K562 (cell line): ENCODE results near the gene MCRS1. TPM values are rescaled to one million over a fixed set of nuclear protein-coding genes. Genes with fewer than 3 reads are reported as not detected.

Source experiments
- ATAC-seq: fragments of 200-7000 bp; cut with Tn5 transposase; 3 replicates; pipeline ENCODE4 v1.9.1; 2020; ENCODE audit warnings: moderate library complexity
- BruUV-seq: library from RNA; stranded (reverse); fragments of 400-500 nt; replicated peaks from 2 replicates; lab custom pipeline; 2021; lab: Mats Ljungman, UMichigan
- CTCF ChIA-PET: fragments of 300-600 bp; formaldehyde crosslinking; extraction: SDS; loops from one replicate; lab custom pipeline; 2021; ENCODE audit warnings: low intra/inter-chr PET ratio; lab: Yijun Ruan, JAX
- POLR2A ChIA-PET: fragments of 300-600, 350-650 bp; sonication (Branson Sonifier 250); formaldehyde crosslinking; extraction: SDS; loops from one replicate; lab custom pipeline; 2021; ENCODE audit warnings: antibody characterized with exemption, inconsistent platforms; lab: Yijun Ruan, JAX
- DNase-seq, 4 experiments: peaks; one replicate each; pipeline versions ENCODE4 v3.0.0 to v3.0.0-alpha.2; 2011 to 2018; ENCODE audit warnings: low spot score in 3 of 4, mixed read lengths in 3 of 4; ENCODE audit errors: extremely low read depth in 1 of 4
- FAIRE-seq: peaks from 2 replicates; lab custom pipeline; 2011; peaks lifted over from hg19 to GRCh38; lab: Jason Lieb, UNC
- H2AFZ ChIP-seq: 2 replicates; pipeline ENCODE4 v1.6.0; 2011; ENCODE audit warnings: low read depth, low read length, control low read depth, inconsistent platforms
- H3K27ac ChIP-seq: fragments of 200-600 bp; 3 replicates; pipeline ENCODE4 v1.8.0; 2011; ENCODE audit warnings: low read depth, mild to moderate bottlenecking, control low read depth, inconsistent platforms, low read length, moderate library complexity, mixed read lengths; ENCODE audit errors: extremely low read depth
- H3K27me3 ChIP-seq, 2 experiments: fragments of 300-600 bp in 1 of 2; 2 replicates in 1 of 2; 3 replicates in 1 of 2; pipeline versions ENCODE4 v1.6.0 to v1.8.0; 2011; ENCODE audit warnings: inconsistent platforms in 2 of 2, low read length in 2 of 2, mild to moderate bottlenecking in 1 of 2, mixed read lengths in 1 of 2, moderate library complexity in 1 of 2; ENCODE audit not compliant: control insufficient read depth in 2 of 2, insufficient read depth in 2 of 2
- H3K36me3 ChIP-seq: fragments of 300-600 bp; 3 replicates; pipeline ENCODE4 v1.8.0; 2011; ENCODE audit warnings: mild to moderate bottlenecking, low read length, inconsistent platforms; ENCODE audit not compliant: control insufficient read depth, insufficient read depth
- H3K4me1 ChIP-seq, 2 experiments: fragments of 200-600 bp in 1 of 2; replicated peaks in 1 of 2; 2 replicates in 1 of 2; 3 replicates in 1 of 2; pipeline versions ENCODE4 v1.5.1 to v1.8.0; 2011; ENCODE audit warnings: inconsistent platforms in 2 of 2, low read length in 2 of 2, mild to moderate bottlenecking in 1 of 2, mixed read lengths in 1 of 2, moderate library complexity in 1 of 2; ENCODE audit not compliant: control insufficient read depth in 2 of 2, insufficient read depth in 2 of 2
- H3K4me2 ChIP-seq: 2 replicates; pipeline ENCODE4 v1.6.1; 2011; ENCODE audit warnings: low read length, control low read depth, inconsistent platforms, mixed read lengths; ENCODE audit not compliant: insufficient read depth
- H3K4me3 ChIP-seq: fragments of 200-600 bp; sonication (generic), shearing (Covaris generic); 2 replicates; pipeline ENCODE4 v1.5.1; 2016; ENCODE audit warnings: control low read depth, inconsistent platforms
- H3K79me2 ChIP-seq: fragments of 200-600 bp; 3 replicates; pipeline ENCODE4 v1.8.0; 2011; ENCODE audit warnings: low read length, inconsistent platforms; ENCODE audit not compliant: control insufficient read depth, insufficient read depth
- H3K9ac ChIP-seq, 2 experiments: 2 replicates each; pipeline versions ENCODE4 v1.6.0 to v1.6.1; 2011; ENCODE audit warnings: low read depth in 2 of 2, low read length in 2 of 2, control low read depth in 1 of 2, inconsistent platforms in 1 of 2, mild to moderate bottlenecking in 1 of 2, mixed read lengths in 1 of 2; ENCODE audit not compliant: insufficient read depth in 1 of 2
- H3K9me1 ChIP-seq: one replicate; pipeline ENCODE4 v1.6.0; 2011; ENCODE audit warnings: inconsistent platforms, mild to moderate bottlenecking, low read length, moderate library complexity; ENCODE audit not compliant: control insufficient read depth, insufficient read depth
- H3K9me3 ChIP-seq: replicated peaks from 2 replicates; pipeline ENCODE4 v1.5.1; 2011; ENCODE audit warnings: low read depth, low read length, inconsistent platforms; ENCODE audit not compliant: control insufficient read depth, insufficient read depth
- H4K20me1 ChIP-seq: replicated peaks from 2 replicates; pipeline ENCODE4 v1.6.1; 2011; ENCODE audit warnings: low read length, inconsistent platforms, mixed read lengths; ENCODE audit not compliant: control insufficient read depth, insufficient read depth
- ARID2 ChIP-seq: fragments of 450-650 bp; IDR thresholded peaks from 2 replicates; pipeline ENCODE4 v1.6.1; 2017; ENCODE audit warnings: antibody characterized with exemption, mild to moderate bottlenecking
- CEBPG ChIP-seq, 3 experiments: fragments of 200-800 bp in 1 of 3; sonication (Bioruptor generic) in 1 of 3; sonication (generic) in 1 of 3; formaldehyde crosslinking in 1 of 3; IDR thresholded peaks in 2 of 3; conservative IDR thresholded peaks in 1 of 3; 2 replicates each; pipeline versions ENCODE4 v1.6.1 to v1.8.0; 2016 to 2022; ENCODE audit warnings: missing compliant biosample characterization in 2 of 3, missing genetic modification characterization in 2 of 3, mild to moderate bottlenecking in 1 of 3, missing genetic modification reagents in 1 of 3
- DPF2 ChIP-seq: fragments of 450-650 bp; IDR thresholded peaks from 2 replicates; pipeline ENCODE4 v1.6.1; 2016
- NCOA4 ChIP-seq: fragments of 450-650 bp; IDR thresholded peaks from 2 replicates; pipeline ENCODE4 v1.6.1; 2018; ENCODE audit warnings: mild to moderate bottlenecking; ENCODE audit not compliant: partially characterized antibody
- RAD51 ChIP-seq: fragments of 450-650 bp; IDR thresholded peaks from 2 replicates; pipeline ENCODE4 v1.7.1; 2016; ENCODE audit warnings: low read depth, mild to moderate bottlenecking, borderline replicate concordance
- RBFOX2 ChIP-seq: fragments of 200-400 bp; formaldehyde crosslinking; IDR thresholded peaks from 2 replicates; pipeline ENCODE4 v1.6.1; 2017; ENCODE audit warnings: low read depth, mild to moderate bottlenecking, low read length, moderate library complexity
- RFX7 ChIP-seq: fragments of 250-450 bp; sonication (Bioruptor Pico); IDR thresholded peaks from 2 replicates; pipeline ENCODE4 v1.5.1; 2021; ENCODE audit warnings: mild to moderate bottlenecking
- SLC30A9 ChIP-seq: fragments of 250-450 bp; sonication (Bioruptor Pico); IDR thresholded peaks from 2 replicates; pipeline ENCODE4 v1.8.0; 2022; ENCODE audit warnings: mild to moderate bottlenecking, moderate library complexity
- SRSF1 ChIP-seq: fragments of 200-400 bp; formaldehyde crosslinking; IDR thresholded peaks from 2 replicates; pipeline ENCODE4 v1.6.1; 2017; ENCODE audit warnings: mild to moderate bottlenecking, low read depth, low read length, moderate library complexity
- ZNF583 ChIP-seq: fragments of 250-450 bp; sonication (Bioruptor Pico); IDR thresholded peaks from 2 replicates; pipeline ENCODE4 v1.4.0; 2020
- WGBS: fragments of 100-300 bp; shearing (Covaris generic); methylation state at CpG from one replicate; pipeline ENCODE4 v1.1.6; 2016; ENCODE audit warnings: low coverage, mixed read lengths; ENCODE audit not compliant: insufficient coverage; ENCODE audit errors: missing lambda C conversion rate; 5-methylcytosine and 5-hydroxymethylcytosine counted together
- in situ Hi-C: fragments of 300-500 bp; cut with MboI; formaldehyde crosslinking; loops from 4 replicates; pipeline ENCODE4 v1.15.0; 2018; ENCODE audit warnings: inconsistent platforms, mixed read lengths
- intact Hi-C: fragments of 100-400 bp; cut with micrococcal nuclease; formaldehyde crosslinking; loops from 2 replicates; pipeline ENCODE4 v1.14.2; 2022
- polyA plus RNA-seq, 8 experiments: library from polyadenylated mRNA; depleted of rRNA in 4 of 8; stranded (reverse) in 5 of 8; unstranded in 3 of 8; fragments of >200 nt; fragmentation: Nextera tagmentation in 2 of 8; fragmentation: Illumina TruSeq in 1 of 8; extraction: Ambion mirVana in 2 of 8; extraction: Trizol in 1 of 8; gene quantifications; 2 replicates each; pipeline versions ENCODE4 v1.2.1 to v1.2.3, GENCODE V29; 2011 to 2014; ENCODE audit warnings: inconsistent platforms in 1 of 8, missing spikeins in 1 of 8
- total RNA-seq, 7 experiments: library from RNA; depleted of rRNA in 6 of 7; stranded (reverse); fragments of >200 nt in 6 of 7; fragmentation: Illumina TruSeq in 2 of 7; extraction: Trizol in 2 of 7; gene quantifications; 2 replicates each; pipeline versions ENCODE4 v1.2.1 to v1.2.3, GENCODE V29; 2011 to 2021; ENCODE audit warnings: low replicate concordance in 1 of 7
- TF ChIP-seq, protein P1 (sequence below): sonication (generic); formaldehyde crosslinking; IDR thresholded peaks from 2 replicates; pipeline ENCODE4 v1.5.0; 2020; ENCODE audit warnings: missing genetic modification reagents
- TF ChIP-seq, protein P2 (sequence below): fragments of 450-650 bp; IDR thresholded peaks from one replicate; pipeline ENCODE4 v1.6.1; 2018; ENCODE audit warnings: mild to moderate bottlenecking, moderate library complexity; ENCODE audit not compliant: partially characterized antibody

Gene MCRS1
- total and polyA plus RNA-seq, 9 of the 15 experiments (the other 6 are each of a cell fraction or from before 2014, with no cell fraction given), result 50.0 to 100 (median 73.2) TPM

DNA sequence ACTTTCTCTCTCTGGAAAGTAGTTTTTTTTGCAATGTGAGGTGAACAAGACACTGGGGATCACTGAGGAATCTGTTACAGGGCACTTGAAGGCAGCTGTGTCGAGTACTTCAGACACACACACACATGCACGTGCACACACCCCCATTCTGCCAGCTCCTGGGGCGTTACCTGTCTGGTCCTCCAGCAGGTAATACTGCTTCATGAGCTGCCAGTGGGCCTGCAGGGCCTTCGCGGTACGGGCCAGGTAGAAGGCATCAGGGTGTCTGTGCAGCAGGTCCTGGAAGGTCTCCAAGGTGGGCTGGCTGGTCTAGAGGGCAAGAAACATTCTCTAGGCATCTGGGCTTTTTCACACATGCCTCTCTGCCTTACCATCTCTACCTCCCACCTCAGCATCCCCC is 5.1 kb downstream of the MCRS1 start:
- Histone ChIP-seq H2AFZ (no peak overlapping the region), H4K20me1 (no peaks in the 10 kb centered on the region), H3K9me3 (no peaks in the 10 kb centered on the region), H3K9ac (no peak overlapping the region), H3K4me1 (peaks cover 5 to 10% of the 10 kb centered on the region in 2 experiments; a peak in 3 of 5 replicates), H3K79me2 (peaks cover 17% of the 10 kb centered on the region), H3K36me3 (peaks cover 84% of the 10 kb centered on the region; the same call in 2 of the 3 replicates), H3K9me1 (no peaks in the 10 kb centered on the region), H3K4me3 (no peak overlapping the region), H3K4me2 (no peak overlapping the region), H3K27ac (no peak overlapping the region), H3K27me3 (no peaks in the 10 kb centered on the region)
- DNase-seq (no peak), FAIRE-seq (no peak), ATAC-seq (no peak)
- ChIA-PET POLR2A (interaction anchor here (1.0 to 2.3 kb wide), 5 partner anchors 9 to 179 kb away, joined by 3 to 10 read pairs (median 5); partner anchors contain the start of gene TMBIM6), CTCF (no interaction called here)
- intact Hi-C loops (no loop called here), in situ Hi-C loops (no loop called here)
- WGBS, result 90% methylated on average over 6 of the region's 6 CpGs
- TF ChIP-seq RBFOX2, result 0 out of 2 replicates have a peak, but pooled peaks have one; percentile 28
- TF ChIP-seq SRSF1, result no peak
- no TSS peak for BruUV-seq

DNA sequence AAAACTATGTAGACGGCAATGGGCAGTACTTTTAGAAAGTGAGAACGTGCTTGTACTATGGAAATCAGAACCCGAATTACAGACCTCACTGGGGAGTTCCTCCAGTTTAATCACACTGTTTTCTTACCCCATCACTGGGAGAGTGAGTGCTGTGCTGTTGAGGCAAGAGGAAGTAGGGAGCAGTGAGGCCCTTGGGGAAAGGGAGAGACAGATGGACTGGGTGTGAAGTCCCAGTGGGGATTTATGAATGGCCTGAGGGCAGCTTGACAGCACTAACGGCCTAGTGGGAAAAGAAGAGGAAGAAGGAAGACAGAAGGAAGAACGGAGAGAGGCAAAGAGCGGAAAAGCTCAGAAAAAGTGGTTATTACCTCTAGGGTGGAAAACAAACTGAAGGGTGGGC is 5.7 kb downstream of the MCRS1 start:
- H3K9me1 ChIP-seq, result no peaks in the 10 kb centered on the region
- H3K9me3 ChIP-seq, result no peaks in the 10 kb centered on the region
- H3K79me2 ChIP-seq, result peaks cover 11% of the 10 kb centered on the region
- WGBS, result 85% methylated on average over 6 of the region's 6 CpGs
- H3K4me3 ChIP-seq, result no peak overlapping the region
- intact Hi-C loops, result no loop called here
- in situ Hi-C loops, result no loop called here
- peaks cover 89% of the 10 kb centered on the region; the same call in 2 of the 3 replicates for H3K36me3 ChIP-seq
- DNase-seq (no peak), ATAC-seq (no peak)
- ChIA-PET POLR2A (interaction anchor here (1.0 to 2.3 kb wide), 5 partner anchors 8 to 16 kb away, joined by 3 to 10 read pairs (median 3); no protein-coding TSS in a partner anchor), CTCF (no interaction called here)
- H3K9ac ChIP-seq, result no peak overlapping the region
- no TSS peak for BruUV-seq
- no peak overlapping the region for H3K4me2 ChIP-seq
- no peaks in the 10 kb centered on the region for H4K20me1 ChIP-seq
- TF ChIP-seq SLC30A9 (CRISPR knock-in tag), result no peak
- TF ChIP-seq, protein P1, sequence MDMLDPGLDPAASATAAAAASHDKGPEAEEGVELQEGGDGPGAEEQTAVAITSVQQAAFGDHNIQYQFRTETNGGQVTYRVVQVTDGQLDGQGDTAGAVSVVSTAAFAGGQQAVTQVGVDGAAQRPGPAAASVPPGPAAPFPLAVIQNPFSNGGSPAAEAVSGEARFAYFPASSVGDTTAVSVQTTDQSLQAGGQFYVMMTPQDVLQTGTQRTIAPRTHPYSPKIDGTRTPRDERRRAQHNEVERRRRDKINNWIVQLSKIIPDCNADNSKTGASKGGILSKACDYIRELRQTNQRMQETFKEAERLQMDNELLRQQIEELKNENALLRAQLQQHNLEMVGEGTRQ, result no peak
- TF ChIP-seq DPF2, result no peak
- TF ChIP-seq, protein P2, sequence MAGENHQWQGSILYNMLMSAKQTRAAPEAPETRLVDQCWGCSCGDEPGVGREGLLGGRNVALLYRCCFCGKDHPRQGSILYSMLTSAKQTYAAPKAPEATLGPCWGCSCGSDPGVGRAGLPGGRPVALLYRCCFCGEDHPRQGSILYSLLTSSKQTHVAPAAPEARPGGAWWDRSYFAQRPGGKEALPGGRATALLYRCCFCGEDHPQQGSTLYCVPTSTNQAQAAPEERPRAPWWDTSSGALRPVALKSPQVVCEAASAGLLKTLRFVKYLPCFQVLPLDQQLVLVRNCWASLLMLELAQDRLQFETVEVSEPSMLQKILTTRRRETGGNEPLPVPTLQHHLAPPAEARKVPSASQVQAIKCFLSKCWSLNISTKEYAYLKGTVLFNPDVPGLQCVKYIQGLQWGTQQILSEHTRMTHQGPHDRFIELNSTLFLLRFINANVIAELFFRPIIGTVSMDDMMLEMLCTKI, result no peak
- no peak for TF ChIP-seq ARID2
- no peak for TF ChIP-seq RAD51
- TF ChIP-seq CEBPG (CRISPR knock-in tag; IDR thresholded peaks at IDR 0.05), result no peak
- no peak for TF ChIP-seq CEBPG (tag; conservative IDR thresholded peaks at IDR 0.05 in 1 of 2, IDR thresholded peaks at IDR 0.05 in 1 of 2)
- TF ChIP-seq NCOA4, result no peak
- no peak for TF ChIP-seq ZNF583 (CRISPR knock-in tag)
- no peak for TF ChIP-seq RFX7
- TF ChIP-seq, all 486 proteins: peak for 0
- no peaks in the 10 kb centered on the region for H3K27me3 ChIP-seq
- H3K4me1 ChIP-seq, result peaks cover 5 to 16% of the 10 kb centered on the region in 2 experiments; a peak in 3 of 5 replicates
- FAIRE-seq, result no peak
- no peak overlapping the region for H3K27ac ChIP-seq
- no peak overlapping the region for H2AFZ ChIP-seq
